ENCODE measurements around the gene SIK2. TPM values are rescaled to one million over a fixed set of nuclear protein-coding genes. Genes with fewer than 3 reads are reported as not detected.
"Not testable (repeated sequence)": the region's sequence is repeated elsewhere in the genome, so short reads cannot be mapped to it uniquely, and the experiment has no call there.

SIK2 gene
- total RNA-seq, 3 donors from 2014 or later (not counting 1 experiment from before 2014, with no cell fraction given), result 7.1 to 14.3 (median 8.4) TPM

DNA sequence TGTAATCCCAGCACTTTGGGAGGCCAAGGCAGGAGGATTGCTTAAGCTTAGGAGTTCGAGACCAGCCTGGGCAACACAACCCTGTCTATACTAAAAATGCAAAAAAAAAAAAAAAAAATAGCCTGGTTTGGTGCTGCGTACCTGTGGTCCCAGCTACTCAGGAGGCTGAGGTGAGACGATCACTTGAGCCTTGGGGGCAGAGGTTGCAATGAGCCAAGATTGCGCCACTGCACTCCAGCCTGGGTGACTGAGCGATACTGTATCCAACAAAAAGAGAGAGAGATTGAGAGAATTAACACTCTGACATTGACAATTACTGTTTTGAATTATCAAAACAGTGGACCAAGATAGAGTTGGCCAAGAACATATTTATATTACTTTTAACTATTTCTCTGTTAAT is 53.7 kb downstream of the SIK2 start:
- 94% methylated on average over 5 of the region's 5 CpGs for WGBS (ENCODE audit: insufficient coverage)
- H3K4me1 Mint-ChIP-seq, result no peaks in the 10 kb centered on the region

GRCh38 chr11:111657905-111658304 is 55.7 kb downstream of the SIK2 start:
- whole genome bisulfite sequencing (ENCODE audit: insufficient coverage), result 97% methylated on average over 7 of the region's 8 CpGs

More for the DNA sequence above, 53.7 kb downstream of the SIK2 start:
- Histone ChIP-seq H3K27ac (ENCODE audit: low read length) (no peak overlapping the region), H3K27me3 (ENCODE audit: control insufficient read depth, insufficient read depth, low read length) (no peaks in the 10 kb centered on the region), H3K4me3 (ENCODE audit: low read length) (no peak overlapping the region), H3K9me3 (ENCODE audit: control insufficient read depth, insufficient read depth, low read length) (no peaks in the 10 kb centered on the region), H3K36me3 (ENCODE audit: control insufficient read depth, insufficient read depth, low read length) (no peaks in the 10 kb centered on the region), H3K4me1 (ENCODE audit: control insufficient read depth, insufficient read depth, low read length) (no peaks in the 10 kb centered on the region)
- H3K27me3 Mint-ChIP-seq (ENCODE audit: low read depth in 2 of 2), result no peaks in the 10 kb centered on the region
- no peak for TF ChIP-seq CTCF (IDR thresholded peaks at IDR 0.05)
- intact Hi-C loops (cut with micrococcal nuclease), result no loop called here
- H3K4me3 Mint-ChIP-seq, result no peak overlapping the region
- H3K27ac Mint-ChIP-seq, result no peak overlapping the region
- H3K9me3 Mint-ChIP-seq, result no peaks in the 10 kb centered on the region
- no peak for DNase-seq
- ATAC-seq, result no peak
- H3K36me3 Mint-ChIP-seq, result no peaks in the 10 kb centered on the region

DNA sequence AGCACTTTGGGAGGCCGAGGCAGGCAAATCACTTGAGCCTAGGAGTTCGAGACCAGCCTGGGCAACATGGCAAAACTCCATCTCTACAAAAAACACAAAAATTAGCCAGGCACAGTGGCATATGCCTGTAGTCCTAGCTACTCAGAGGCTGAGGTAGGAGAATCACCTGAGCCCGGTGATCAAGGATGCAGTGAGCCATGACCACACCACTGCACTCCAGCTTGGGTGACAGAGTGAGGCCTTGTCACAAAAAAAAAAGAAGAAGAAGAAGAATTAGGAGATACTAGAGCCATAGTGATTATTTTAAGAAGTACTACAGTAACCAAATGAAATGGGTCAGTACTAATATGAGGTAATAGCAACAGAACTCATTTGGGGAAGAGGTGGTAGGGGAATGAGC is 56.2 kb downstream of the SIK2 start:
- intact Hi-C loops (cut with micrococcal nuclease); H3K27ac ChIP-seq (ENCODE audit: low read length); H3K36me3 Mint-ChIP-seq; H3K9me3 Mint-ChIP-seq; H3K4me1 Mint-ChIP-seq; H3K4me3 Mint-ChIP-seq; H3K4me1 ChIP-seq (ENCODE audit: control insufficient read depth, insufficient read depth, low read length); H3K36me3 ChIP-seq (ENCODE audit: control insufficient read depth, insufficient read depth, low read length); H3K27me3 ChIP-seq (ENCODE audit: control insufficient read depth, insufficient read depth, low read length); DNase-seq; H3K4me3 ChIP-seq (ENCODE audit: low read length); ATAC-seq; H3K27me3 Mint-ChIP-seq (ENCODE audit: low read depth in 2 of 2); H3K9me3 ChIP-seq (ENCODE audit: control insufficient read depth, insufficient read depth, low read length); H3K27ac Mint-ChIP-seq: not testable (repeated sequence)
- 97% methylated on average over 3 of the region's 3 CpGs for WGBS (ENCODE audit: insufficient coverage)

More at GRCh38 chr11:111657905-111658304, 55.7 kb downstream of the SIK2 start:
- H3K9me3 ChIP-seq (ENCODE audit: control insufficient read depth, insufficient read depth, low read length); H3K27ac Mint-ChIP-seq; DNase-seq; H3K36me3 Mint-ChIP-seq; H3K4me1 ChIP-seq (ENCODE audit: control insufficient read depth, insufficient read depth, low read length); H3K36me3 ChIP-seq (ENCODE audit: control insufficient read depth, insufficient read depth, low read length); H3K4me3 Mint-ChIP-seq; H3K27me3 ChIP-seq (ENCODE audit: control insufficient read depth, insufficient read depth, low read length); H3K9me3 Mint-ChIP-seq; H3K4me3 ChIP-seq (ENCODE audit: low read length); ATAC-seq; H3K27ac ChIP-seq (ENCODE audit: low read length); H3K4me1 Mint-ChIP-seq; intact Hi-C loops (cut with micrococcal nuclease); H3K27me3 Mint-ChIP-seq (ENCODE audit: low read depth in 2 of 2): not testable (repeated sequence)

DNA sequence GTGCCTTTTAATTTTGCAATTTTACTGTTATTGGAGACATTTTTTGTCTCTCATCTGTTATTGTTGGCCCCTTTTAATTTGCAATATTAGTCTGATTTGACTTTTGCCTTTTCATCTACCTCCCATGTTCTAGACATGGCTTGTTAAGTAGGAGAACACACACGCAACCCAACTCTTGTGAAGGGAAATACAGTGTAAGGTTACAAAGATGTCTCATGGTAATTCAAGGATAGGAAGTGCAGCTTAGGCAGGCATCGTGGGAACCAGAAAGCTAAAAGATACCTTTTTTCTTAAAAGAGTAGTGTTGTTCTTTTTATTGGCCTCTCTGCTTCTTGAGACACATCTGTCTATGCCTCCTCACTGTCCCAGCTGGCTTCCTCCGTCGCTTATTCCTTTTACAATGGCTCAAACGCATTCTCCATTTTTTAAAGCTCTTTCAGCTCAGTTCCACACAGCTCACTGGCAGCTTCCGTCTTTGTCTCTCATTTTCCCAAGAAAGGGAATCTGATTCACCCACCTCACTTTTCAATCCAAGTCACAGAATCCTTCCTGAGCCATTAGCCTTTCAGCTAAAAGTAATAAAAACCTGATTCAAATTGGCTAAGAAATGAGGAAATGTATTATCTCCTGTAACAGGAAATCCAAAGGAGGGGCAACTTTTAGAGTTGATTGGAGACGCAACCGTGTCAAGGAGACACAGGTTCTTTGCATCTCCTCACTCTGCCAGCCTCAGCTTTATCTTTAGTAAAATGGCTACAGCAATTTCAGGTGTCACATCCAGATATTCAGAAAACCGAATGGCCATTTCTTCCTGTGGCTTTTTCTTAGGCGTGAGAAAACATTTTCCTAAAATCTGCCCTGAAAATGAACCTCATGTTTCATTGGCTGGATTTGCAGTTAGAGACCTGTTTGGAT is 57.2 kb downstream of the SIK2 start:
- Histone ChIP-seq H3K27me3 (ENCODE audit: control insufficient read depth, insufficient read depth, low read length) (no peaks in the 10 kb centered on the region), H3K9me3 (ENCODE audit: control insufficient read depth, insufficient read depth, low read length) (no peaks in the 10 kb centered on the region), H3K4me1 (ENCODE audit: control insufficient read depth, insufficient read depth, low read length) (no peaks in the 10 kb centered on the region), H3K4me3 (ENCODE audit: low read length) (no peak overlapping the region), H3K27ac (ENCODE audit: low read length) (no peak overlapping the region), H3K36me3 (ENCODE audit: control insufficient read depth, insufficient read depth, low read length) (no peaks in the 10 kb centered on the region)
- WGBS (ENCODE audit: insufficient coverage), result 82% methylated on average over 10 of the region's 10 CpGs
- TF ChIP-seq CTCF (IDR thresholded peaks at IDR 0.05), result no peak
- Mint-ChIP-seq H3K36me3 (no peaks in the 10 kb centered on the region), H3K4me3 (no peak overlapping the region), H3K4me1 (peaks cover 0 to 4% of the 10 kb centered on the region in 2 donors), H3K27me3 (ENCODE audit: low read depth in 2 of 2) (no peaks in the 10 kb centered on the region), H3K27ac (no peak overlapping the region), H3K9me3 (no peaks in the 10 kb centered on the region)
- ATAC-seq (no peak), DNase-seq (no peak)
- intact Hi-C loops (cut with micrococcal nuclease), result no loop called here

Measured in natural killer cell (primary cell).